OCI-LY1 (cell line): ENCODE data around the gene NDUFC1.

Source experiments
- H2AFZ ChIP-seq: fragments of 200-600 bp; sonication (generic), shearing (Covaris generic); 2 replicates; pipeline ENCODE4 v1.6.0; 2014; ENCODE audit warnings: antibody characterized with exemption, mild to moderate bottlenecking, low read length
- H3F3A ChIP-seq: fragments of 200-600 bp; sonication (generic), shearing (Covaris generic); 2 replicates; pipeline ENCODE4 v1.6.0; 2014; ENCODE audit warnings: mild to moderate bottlenecking, antibody characterized with exemption, low read length, moderate library complexity; ENCODE audit not compliant: insufficient read depth
- H3K27ac ChIP-seq: fragments of 200-600 bp; sonication (generic); 2 replicates; pipeline ENCODE4 v1.5.1; 2014; ENCODE audit warnings: low read length, mixed run types, mild to moderate bottlenecking, low read depth; ENCODE audit not compliant: poor library complexity, severe bottlenecking
- H3K27me3 ChIP-seq: fragments of 200-600 bp; sonication (generic); 2 replicates; pipeline ENCODE4 v1.6.0; 2014; ENCODE audit warnings: antibody characterized with exemption, mild to moderate bottlenecking, low read length, moderate library complexity; ENCODE audit not compliant: insufficient read depth
- H3K36me3 ChIP-seq: fragments of 200-600 bp; sonication (generic); 2 replicates; pipeline ENCODE4 v1.6.1; 2014; ENCODE audit warnings: mild to moderate bottlenecking, antibody characterized with exemption, low read length, moderate library complexity, mixed read lengths; ENCODE audit not compliant: insufficient read depth
- H3K4me1 ChIP-seq: fragments of 200-600 bp; sonication (generic); 2 replicates; pipeline ENCODE4 v1.5.1; 2014; ENCODE audit warnings: mild to moderate bottlenecking, low read length, moderate library complexity; ENCODE audit not compliant: insufficient read depth, severe bottlenecking
- H3K4me2 ChIP-seq: fragments of 200-600 bp; sonication (generic), shearing (Covaris generic); 2 replicates; pipeline ENCODE4 v1.6.1; 2014; ENCODE audit warnings: low read length
- H3K4me3 ChIP-seq: fragments of 200-600 bp; sonication (generic); 2 replicates; pipeline ENCODE4 v1.5.1; 2014; ENCODE audit warnings: low read length, low read depth, mild to moderate bottlenecking, mixed read lengths; ENCODE audit not compliant: poor library complexity, severe bottlenecking
- H3K79me2 ChIP-seq: fragments of 200-600 bp; shearing (Covaris generic); 2 replicates; pipeline ENCODE4 v1.6.1; 2016; ENCODE audit warnings: mixed run types, low read length, mixed read lengths; ENCODE audit not compliant: insufficient read depth
- H3K9ac ChIP-seq: fragments of 200-600 bp; sonication (generic), shearing (Covaris generic); 2 replicates; pipeline ENCODE4 v1.6.1; 2014; ENCODE audit warnings: mild to moderate bottlenecking, low read length, mixed read lengths
- H3K9me2 ChIP-seq: fragments of 200-600 bp; sonication (generic), shearing (Covaris generic); 2 replicates; pipeline ENCODE4 v1.6.1; 2014; ENCODE audit warnings: low read depth, mild to moderate bottlenecking, low read length, mixed read lengths
- H3K9me3 ChIP-seq: fragments of 200-600 bp; shearing (Covaris generic); 2 replicates; pipeline ENCODE4 v1.6.1; 2014; ENCODE audit warnings: low read length, mixed read lengths
- H4K20me1 ChIP-seq: fragments of 200-600 bp; sonication (generic), shearing (Covaris generic); 2 replicates; pipeline ENCODE4 v1.6.0; 2016; ENCODE audit warnings: mild to moderate bottlenecking, low read length; ENCODE audit not compliant: insufficient read depth
- CTCF ChIP-seq: fragments of 200-600 bp; sonication (generic), shearing (Covaris generic); IDR thresholded peaks from 2 replicates; pipeline ENCODE4 v1.5.1; 2017; ENCODE audit warnings: mild to moderate bottlenecking, antibody characterized with exemption, low read length, moderate library complexity, mixed read lengths
- EZH2 ChIP-seq: fragments of 200-600 bp; sonication (generic), shearing (Covaris generic); IDR thresholded peaks from 2 replicates; pipeline ENCODE4 v1.8.0; 2017; ENCODE audit warnings: borderline replicate concordance, mixed run types, mild to moderate bottlenecking, antibody characterized with exemption, low read length, moderate library complexity, mixed read lengths

The NDUFC1 gene

GRCh38 chr4:139331185-139331584 is 28.9 kb upstream of the NDUFC1 start:
- Histone ChIP-seq H3K79me2 (peaks cover 85% of the 10 kb centered on the region), H3F3A (no peaks in the 10 kb centered on the region), H4K20me1 (no peaks in the 10 kb centered on the region), H3K4me1 (peaks cover 27% of the 10 kb centered on the region), H2AFZ (no peak overlapping the region), H3K27ac (no peak overlapping the region), H3K9me3 (no peaks in the 10 kb centered on the region), H3K36me3 (peaks cover 69% of the 10 kb centered on the region), H3K9ac (no peak overlapping the region), H3K9me2 (no peaks in the 10 kb centered on the region), H3K4me3 (no peak overlapping the region), H3K4me2 (no peak overlapping the region), H3K27me3 (no peaks in the 10 kb centered on the region)
- no peak for TF ChIP-seq EZH2
- TF ChIP-seq CTCF = no peak

- no peaks in the 10 kb centered on the region for H3K9me2 ChIP-seq
- H4K20me1 ChIP-seq = no peaks in the 10 kb centered on the region
- peak overlapping the region; percentile 3; the same call in 1 of the 2 replicates for H3K4me2 ChIP-seq
- H3K27ac ChIP-seq = peak overlapping the region; percentile 57
- TF ChIP-seq EZH2 (no peak), CTCF (no peak)
- H3F3A ChIP-seq = no peaks in the 10 kb centered on the region
- H3K9ac ChIP-seq = no peak overlapping the region
- H3K4me1 ChIP-seq = peaks cover 27% of the 10 kb centered on the region
- no peak overlapping the region for H3K4me3 ChIP-seq
- no peaks in the 10 kb centered on the region for H3K9me3 ChIP-seq
- H3K36me3 ChIP-seq = peaks cover 70% of the 10 kb centered on the region
- no peaks in the 10 kb centered on the region for H3K27me3 ChIP-seq
- peaks cover 94% of the 10 kb centered on the region for H3K79me2 ChIP-seq
- no peak overlapping the region for H2AFZ ChIP-seq
Observed at GRCh38 chr4:139330283-139330682, 28.0 kb upstream of the NDUFC1 start.

GRCh38 chr4:139329665-139330200 is 27.5 kb upstream of the NDUFC1 start:
- H3K36me3 ChIP-seq = peaks cover 66% of the 10 kb centered on the region
- no peak overlapping the region for H3K4me3 ChIP-seq
- H3K27ac ChIP-seq = peak overlapping the region; percentile 57
- H3K27me3 ChIP-seq = no peaks in the 10 kb centered on the region
- H3K4me2 ChIP-seq = peak overlapping the region; percentile 3; the same call in 1 of the 2 replicates
- H3K4me1 ChIP-seq = peaks cover 28% of the 10 kb centered on the region
- peaks cover 98% of the 10 kb centered on the region for H3K79me2 ChIP-seq
- no peaks in the 10 kb centered on the region for H3F3A ChIP-seq
- no peaks in the 10 kb centered on the region for H4K20me1 ChIP-seq
- H3K9ac ChIP-seq = no peak overlapping the region
- H3K9me3 ChIP-seq = no peaks in the 10 kb centered on the region
- H2AFZ ChIP-seq = no peak overlapping the region
- TF ChIP-seq CTCF (0 out of 2 replicates have a peak, but pooled peaks have one; percentile 5), EZH2 (no peak)
- H3K9me2 ChIP-seq = no peaks in the 10 kb centered on the region
